HG03108 (cell line): ENCODE data around the gene HOXA2.

Source experiments
- ATAC-seq: cut with Tn5 transposase; IDR thresholded peaks from one replicate; pipeline ENCODE4 v1.9.1; 2021; ENCODE audit warnings: moderate library complexity; ENCODE audit not compliant: unreplicated experiment

Gene HOXA2

GRCh38 chr7:27101171-27101956 lies 1.1 kb downstream of the HOXA2 start:
- no peak for ATAC-seq

DNA sequence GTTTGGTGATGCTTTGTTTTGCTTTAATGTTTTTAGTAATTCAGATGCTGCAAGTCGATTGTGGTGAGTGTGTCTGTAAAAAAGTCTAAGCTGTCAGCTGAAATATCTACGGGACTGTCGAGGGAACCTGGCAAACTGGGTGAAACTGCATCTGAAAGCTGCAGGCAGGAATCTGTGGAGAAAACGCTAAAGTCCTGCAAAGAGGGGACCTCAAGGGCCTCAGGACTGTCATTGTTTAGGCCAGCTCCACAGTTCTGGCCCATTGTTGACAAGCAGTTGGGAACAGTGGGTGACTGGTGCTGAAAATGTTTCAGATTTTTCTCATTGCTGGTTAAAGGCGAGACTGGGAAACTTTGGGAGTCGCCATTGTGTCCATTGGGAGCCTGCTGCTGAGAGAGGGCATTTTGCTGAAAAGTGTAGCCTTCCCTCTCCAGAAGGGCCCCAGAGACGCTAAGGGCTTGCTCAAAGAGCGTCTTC lies 1.8 kb downstream of the HOXA2 start:
- no peak for ATAC-seq

DNA sequence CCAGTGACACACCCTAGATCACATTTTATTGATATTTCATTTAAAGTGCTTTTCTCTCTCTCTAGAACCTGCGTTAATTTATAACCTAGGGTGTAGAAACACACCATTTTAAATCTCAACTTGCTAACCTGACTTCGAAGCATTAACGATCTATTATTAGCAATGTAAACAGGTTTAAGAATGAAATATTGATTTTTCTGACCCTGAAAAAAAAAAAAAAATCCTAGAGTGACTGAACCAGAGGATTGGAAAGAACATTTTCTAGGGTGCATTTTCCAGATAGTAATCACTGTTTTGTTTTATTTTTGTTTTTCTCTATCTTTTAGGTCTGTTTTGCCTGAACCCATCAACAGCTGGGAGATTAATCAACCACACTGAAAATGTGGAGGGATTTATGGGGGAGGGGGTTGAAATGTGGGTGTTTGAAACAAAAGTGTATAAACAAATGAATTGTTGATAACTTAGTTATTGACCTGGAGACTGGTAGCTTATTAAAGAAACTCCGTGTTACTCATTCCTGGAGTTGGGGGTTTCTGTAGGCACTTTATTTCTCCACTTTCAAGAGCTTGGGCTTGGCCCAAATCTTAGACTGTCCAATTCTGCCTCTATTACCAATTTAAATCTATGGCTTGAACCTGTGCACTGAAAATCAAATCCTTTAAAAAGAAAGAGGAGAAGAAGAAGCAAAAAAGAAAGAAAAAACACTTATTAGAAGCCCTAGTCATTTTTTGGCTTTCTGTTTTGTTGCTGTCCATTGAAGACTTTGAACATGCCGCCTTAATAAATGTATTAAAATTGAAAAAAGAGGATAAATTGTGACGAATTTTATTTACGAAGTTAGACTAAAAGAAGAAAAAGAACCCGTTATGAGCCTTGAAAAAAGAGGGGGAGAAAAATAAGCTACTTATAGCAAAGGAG lies 2.8 kb downstream of the HOXA2 start:
- no peak for ATAC-seq

- no peak for ATAC-seq
Measured at GRCh38 chr7:27098578-27099451, 3.7 kb downstream of the HOXA2 start.

DNA sequence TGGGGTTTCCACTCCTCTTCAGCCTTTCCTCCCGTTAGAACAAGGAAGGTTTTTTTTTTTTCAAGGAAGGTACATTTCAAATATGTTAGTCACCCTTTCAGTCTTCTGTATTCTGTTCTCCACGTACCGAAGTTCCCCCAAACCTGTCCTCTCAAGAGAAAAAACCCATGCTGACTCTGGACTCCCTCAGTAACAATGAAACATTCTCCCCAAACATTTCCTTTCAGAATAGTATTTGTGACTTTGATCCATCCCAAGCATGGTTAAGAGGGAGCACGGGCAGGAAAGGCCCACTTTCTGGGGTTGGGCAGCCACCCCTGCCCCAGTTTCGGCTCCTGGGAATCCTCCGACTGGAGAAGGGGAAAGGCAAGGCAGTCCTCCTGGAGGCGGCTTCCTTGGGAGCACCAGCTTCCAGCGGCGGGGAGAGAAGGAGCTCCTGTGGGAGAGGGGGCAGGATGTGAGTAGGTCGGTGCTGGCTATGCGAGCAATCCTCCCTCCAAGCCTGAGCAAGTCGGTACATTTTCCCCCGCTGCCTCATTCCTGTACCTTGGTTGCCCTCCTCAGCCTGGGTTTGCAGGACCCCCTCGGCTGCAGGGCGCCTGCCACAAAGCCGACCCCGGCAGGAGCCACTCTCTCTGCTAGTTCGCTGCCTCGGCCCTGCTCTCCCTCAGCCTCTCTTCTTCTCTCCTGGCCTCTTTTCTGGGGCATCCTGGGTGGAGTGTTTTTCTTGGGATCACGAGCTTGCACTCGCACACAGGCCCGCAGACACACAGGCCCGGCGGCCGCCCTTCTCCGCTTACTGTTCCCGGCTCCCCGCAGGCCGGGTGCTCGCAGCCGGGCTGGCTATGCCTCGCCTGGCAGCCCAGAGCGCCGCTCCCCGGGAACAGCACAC lies 4.6 kb downstream of the HOXA2 start:
- no peak for ATAC-seq

DNA sequence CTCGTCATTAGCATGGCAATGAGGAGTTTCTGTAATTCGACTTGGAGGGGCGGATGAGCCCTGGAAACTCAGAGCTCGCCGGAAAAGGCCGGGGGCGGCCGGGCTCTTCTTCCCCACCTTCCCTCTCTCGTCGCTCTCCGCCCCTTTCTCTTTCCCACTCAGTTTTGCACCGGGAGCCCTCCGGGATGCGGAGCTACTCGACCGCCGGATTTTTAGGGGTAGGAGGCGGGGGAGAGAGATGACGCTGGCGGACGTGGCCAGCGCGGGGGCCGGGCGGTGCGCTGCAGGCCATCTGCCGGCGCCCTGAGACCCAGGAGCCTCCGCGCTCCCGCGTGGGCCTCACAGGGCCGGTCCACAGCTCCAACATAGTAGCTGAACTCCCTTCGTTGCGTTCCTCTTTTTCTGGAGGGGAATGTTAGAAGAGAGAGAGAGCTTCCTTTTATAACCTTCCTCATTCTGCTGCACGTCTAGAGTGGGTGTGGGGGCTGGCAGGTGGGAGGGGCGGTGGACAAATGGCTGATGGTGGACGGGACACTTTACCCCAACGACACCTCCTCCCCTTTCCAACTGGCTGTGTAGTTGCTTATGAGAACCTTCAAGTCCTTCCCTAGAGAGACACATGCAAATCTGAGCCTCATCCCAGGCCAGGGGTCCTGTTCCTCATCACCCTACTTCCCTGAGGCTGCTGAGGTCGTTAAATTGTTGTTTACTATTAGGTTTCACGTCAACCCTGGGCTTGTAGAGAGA lies 5.5 kb downstream of the HOXA2 start:
- ATAC-seq = no peak

DNA sequence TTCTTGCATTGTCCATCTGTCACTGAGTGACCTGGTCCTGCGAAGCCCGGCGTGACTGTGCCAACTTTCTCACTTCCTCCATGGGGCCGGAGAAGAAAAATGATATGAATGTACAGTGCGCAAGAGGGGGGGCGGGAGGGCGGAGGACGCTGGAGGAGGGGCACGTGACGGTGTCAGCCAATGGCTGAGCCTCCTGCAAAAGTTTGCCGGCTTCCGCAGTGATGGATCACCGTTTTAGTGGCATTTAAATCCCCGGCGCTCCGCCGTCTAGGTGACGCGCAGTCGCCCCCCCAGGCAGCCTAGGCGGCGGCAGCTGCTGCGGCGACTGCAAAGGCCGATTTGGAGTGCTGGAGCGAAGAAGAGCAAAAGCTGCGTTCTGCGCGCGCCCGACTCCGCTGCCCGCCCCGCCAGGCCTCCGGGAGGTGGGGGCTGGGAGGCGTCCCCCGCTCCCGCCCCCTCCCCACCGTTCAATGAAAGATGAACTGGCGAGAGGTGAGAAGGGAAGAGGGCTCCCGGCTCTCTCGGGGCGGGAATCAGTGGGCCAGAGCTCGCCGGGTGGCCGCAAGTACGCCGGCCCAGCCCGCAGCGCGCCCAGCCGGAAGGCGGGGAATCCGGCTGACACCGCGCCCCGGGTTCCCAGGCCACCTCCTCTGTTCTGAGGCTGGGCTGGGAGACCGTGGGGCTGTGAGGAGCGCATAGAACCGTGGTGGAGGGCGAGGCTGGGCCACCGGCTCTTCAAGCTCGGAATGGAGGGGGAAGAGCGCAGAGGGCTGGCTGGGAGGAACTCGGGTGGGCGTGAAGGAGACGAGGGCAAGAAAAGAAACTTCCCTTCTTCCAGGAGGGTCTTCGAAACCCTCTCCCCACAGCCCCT lies 6.4 kb downstream of the HOXA2 start, which contains the start of gene HOXA1:
TSS of gene HOXA1 (minus strand) at position 104 of the 871 bp plus-strand sequence. CDS start at position 16, 88 bp downstream.
- ATAC-seq = peak; percentile 67

GRCh38 chr7:27095050-27095896 lies 7.2 kb downstream of the HOXA2 start:
- ATAC-seq = no peak

DNA sequence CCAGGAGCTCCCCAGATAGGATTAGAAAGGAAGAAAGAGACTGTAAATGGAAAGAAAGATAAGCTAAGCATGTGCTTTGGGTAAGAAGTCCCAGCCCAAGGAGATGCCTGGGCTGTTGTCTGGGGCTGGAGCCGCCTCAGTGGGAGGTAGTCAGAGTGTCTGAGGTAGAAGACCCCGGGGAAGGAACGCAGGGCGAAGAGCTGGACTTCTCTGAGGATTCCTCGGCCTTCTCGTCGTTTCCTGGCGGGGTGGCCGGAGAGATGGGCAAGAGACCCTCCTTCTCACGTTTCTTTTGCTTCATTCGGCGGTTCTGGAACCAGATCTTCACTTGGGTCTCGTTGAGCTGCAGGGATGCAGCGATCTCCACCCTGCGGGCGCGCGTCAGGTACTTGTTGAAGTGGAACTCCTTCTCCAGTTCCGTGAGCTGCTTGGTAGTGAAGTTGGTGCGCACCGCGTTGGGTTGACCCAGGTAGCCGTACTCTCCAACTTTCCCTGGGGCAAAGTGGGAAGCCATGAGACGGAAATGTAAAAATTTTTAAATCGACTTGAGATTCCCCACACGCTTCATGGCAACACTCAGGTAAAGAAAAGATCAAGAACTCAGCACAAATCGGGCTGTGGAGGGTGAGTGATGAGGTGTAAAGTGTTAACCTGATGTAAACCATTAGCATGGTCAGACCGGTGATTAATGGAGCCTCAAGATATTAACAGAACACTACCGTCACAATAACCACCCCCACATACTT lies 8.0 kb downstream of the HOXA2 start:
- ATAC-seq = no peak

DNA sequence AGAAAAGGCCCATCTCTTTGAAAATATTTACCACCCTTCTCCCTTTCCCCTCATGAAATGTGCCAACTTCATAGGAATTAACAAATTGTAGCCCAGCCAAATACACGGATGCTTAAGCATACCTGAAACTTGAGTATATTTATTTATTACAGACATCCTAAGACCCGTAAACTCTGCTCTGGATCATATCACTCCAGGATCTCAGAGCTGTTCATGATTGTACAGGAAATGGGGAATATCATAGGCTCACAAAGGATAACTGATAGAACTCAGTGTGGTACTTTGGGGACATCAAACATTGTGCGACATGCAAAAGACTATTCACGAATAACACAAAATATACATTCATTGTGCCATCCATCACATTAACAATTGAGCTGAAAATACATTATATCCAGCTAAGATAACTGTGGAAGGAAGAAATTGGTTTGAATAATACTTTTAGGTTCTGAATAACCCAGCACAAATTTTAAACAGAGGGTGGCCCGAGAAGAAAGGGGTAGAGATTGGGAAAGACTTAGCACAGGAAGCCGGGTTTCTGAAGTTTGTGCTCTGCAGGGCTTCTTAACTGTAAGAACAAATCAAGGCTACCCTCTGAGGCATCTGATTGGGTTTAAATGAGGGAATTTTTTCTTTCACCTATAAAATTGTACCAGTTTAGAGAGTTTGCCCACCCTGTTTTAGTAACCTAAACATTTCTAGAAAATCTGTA lies 9.1 kb downstream of the HOXA2 start:
- no peak for ATAC-seq

DNA sequence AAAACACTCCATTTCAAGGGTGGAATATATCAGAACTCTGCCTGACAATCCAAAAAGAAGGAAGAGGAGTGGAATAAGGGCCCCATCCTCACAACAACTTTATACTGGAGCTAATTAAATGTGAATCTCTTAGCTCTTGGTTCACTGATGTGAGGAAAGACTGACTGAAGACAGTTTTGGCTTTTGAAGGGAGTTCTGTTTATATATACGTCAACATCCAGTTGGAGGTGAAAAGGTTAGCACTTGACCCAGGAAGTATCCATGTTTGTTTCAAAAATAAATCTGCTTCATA lies 9.7 kb downstream of the HOXA2 start:
- no peak for ATAC-seq

DNA sequence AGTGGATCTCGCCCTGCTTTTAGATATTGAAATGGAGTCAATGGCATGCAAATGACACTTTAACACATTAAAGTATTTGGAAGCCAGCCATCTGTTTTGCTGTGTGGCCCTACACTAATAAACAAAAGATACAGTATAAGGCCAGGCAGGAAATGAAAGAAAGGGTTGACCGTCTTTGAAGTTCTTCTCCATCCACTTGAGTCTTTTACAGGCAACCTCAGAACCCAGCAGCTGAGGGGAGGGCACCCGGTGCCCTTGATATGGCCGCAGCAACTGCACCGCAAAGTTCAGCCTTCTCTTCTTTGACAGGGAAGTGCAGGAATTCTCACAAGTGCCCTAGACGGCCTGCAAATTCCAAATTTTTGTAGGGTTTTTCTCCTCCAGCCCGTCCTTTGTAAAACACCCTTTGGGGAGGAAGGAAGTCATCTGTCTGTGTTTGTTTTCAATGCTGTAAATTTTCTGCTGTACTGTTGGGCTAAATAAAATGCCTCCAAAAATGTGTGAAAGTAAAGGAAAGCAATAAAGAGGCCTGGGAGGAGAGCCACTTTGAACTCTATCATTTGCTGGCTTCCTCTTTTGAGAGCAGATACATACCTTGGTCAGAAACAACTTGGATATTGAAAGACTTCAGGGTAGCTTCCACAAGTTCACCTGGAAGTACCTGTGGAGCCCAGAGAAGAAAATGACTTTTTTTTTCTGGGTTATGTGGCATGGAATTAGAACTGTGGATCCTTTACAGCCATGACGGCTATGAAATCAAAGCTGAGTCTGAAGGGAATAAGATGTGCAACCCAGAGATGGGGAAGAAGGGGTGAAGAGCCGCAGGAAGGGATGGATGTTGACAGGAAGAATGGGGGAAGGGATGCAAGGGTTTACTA lies 10.3 kb downstream of the HOXA2 start:
- no peak for ATAC-seq

GRCh38 chr7:27091105-27091504 lies 11.4 kb downstream of the HOXA2 start:
- ATAC-seq = no peak

DNA sequence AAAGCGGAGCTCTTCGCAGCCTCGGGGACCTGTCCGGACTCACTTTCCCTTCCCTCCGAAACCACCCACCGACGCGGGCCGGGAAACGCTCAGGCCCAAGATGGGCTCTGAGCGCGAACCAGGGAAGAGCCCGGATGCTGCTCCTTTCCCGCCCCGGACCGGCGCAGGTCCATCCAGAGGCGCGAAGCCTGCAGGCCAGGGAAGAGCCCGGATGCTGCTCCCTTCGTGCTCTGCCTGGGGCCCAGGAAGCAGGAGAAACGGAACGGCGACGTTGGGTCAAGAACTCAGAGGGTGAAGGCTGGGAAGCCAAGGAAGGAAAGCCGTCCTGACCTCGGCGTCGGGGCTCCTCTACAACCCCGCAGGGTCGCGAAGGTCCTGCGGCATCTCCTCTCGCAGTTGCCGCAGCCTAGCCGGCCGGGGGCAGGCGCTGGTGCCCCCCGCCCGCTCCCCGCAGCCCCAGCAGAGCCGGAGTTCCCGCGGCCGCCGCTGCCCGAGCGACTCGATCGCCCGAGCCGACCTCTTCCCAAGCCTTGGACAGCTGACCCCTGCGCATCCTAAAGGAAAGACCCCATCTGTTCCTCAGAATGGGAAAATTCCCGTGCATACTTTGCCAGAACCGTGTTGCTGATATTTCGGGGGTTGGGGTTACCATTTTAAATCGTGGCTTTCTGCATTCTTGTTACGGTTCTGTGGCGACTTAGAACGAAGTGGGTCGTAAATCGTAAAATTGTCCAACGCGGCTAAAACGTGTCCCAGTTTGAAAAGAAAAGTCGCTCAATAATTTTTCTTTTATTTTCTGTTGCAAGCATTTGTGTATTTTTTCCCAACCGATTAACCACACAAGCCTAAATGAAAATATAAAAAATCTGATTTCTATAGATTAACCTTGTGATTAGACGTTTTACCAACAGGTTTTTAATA lies 14.2 kb downstream of the HOXA2 start:
- ATAC-seq = no peak
